GM19035 (cell line): ENCODE results near the gene HHATL.

Source experiments
- ATAC-seq: cut with Tn5 transposase; IDR thresholded peaks from one replicate; pipeline ENCODE4 v1.9.1; 2021; ENCODE audit not compliant: unreplicated experiment

Gene HHATL

DNA sequence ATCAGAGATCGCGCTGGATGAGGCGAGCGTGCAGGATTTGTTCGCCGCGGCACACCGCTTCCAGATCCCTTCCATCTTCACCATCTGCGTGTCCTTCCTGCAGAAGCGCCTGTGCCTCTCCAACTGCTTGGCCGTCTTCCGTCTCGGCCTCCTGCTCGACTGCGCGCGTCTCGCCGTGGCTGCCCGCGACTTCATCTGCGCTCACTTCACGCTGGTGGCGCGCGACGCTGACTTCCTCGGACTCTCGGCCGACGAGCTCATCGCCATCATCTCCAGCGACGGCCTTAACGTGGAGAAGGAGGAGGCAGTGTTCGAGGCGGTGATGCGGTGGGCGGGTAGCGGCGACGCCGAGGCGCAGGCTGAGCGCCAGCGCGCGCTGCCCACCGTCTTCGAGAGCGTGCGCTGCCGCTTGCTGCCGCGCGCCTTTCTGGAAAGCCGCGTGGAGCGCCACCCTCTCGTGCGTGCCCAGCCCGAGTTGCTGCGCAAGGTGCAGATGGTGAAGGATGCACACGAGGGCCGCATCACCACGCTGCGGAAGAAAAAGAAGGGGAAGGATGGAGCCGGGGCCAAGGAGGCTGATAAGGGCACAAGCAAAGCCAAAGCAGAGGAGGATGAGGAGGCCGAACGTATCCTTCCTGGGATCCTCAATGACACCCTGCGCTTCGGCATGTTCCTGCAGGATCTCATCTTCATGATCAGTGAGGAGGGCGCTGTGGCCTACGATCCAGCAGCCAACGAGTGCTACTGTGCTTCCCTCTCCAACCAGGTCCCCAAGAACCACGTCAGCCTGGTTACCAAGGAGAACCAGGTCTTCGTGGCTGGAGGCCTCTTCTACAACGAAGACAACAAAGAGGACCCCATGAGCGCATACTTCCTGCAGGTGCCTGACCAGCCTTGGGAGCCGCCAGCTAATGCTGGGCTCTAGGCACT, 16.4 kb downstream of the HHATL start:
- ATAC-seq = no peak

DNA sequence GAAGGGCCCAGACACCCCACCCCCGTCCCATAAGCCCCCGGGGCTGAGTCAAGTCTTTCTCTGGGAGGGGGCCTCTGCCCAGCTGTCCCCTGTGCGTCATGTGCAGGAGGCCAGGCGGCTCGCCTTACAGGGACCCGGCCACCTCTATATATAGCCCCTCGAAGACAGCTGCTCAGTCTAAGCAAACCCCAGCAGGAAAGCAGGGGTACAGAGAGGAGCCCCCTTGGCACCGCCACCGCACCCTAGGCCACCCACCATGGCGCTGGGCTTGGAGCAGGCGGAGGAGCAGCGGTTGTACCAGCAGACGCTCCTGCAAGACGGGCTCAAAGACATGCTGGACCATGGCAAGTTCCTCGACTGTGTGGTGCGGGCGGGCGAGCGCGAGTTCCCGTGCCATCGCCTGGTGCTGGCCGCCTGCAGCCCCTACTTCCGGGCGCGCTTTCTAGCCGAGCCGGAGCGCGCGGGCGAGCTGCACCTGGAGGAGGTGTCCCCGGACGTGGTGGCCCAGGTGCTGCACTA, 17.2 kb downstream of the HHATL start, which contains the start of gene KLHL40:
Gene KLHL40 (plus strand): TSS at position 175 of the 519 bp plus-strand sequence. CDS start 82 bp downstream, at position 257.
- ATAC-seq = no peak

DNA sequence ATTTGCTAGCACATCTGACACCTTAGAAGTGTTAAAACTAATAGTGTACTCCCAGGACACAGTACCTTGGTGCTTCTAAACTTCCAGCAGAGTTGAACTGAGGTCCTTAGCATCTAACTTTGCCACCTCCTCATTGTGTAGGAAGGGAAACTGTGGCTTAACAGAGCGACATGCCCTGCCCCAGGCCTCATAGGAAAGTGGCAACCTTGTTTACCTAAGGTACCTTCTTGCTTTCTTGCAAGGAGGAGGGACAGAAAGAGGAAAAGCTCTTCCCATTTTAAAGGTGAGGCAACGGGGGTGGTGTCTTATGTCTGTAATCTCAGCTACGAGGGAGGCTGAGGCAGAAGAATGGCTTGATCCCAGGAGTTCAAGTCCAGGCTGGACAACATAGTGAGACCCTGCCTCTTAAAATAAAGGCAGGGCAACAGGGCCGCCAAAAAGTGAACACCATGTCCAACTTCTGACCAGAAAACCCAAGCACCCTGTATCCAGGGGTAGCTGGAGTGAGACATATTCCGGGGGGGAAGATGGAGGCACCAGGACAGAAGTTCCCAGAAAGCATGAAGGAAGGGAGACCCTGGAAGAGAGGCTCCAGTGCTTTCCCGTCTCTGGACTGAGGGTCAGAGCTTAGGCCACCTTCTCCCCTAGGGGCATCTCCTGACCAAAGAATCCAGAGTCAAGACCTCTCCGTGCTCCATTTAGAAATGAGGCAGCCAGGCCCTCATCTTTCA, 17.8 kb downstream of the HHATL start:
- ATAC-seq = no peak

DNA sequence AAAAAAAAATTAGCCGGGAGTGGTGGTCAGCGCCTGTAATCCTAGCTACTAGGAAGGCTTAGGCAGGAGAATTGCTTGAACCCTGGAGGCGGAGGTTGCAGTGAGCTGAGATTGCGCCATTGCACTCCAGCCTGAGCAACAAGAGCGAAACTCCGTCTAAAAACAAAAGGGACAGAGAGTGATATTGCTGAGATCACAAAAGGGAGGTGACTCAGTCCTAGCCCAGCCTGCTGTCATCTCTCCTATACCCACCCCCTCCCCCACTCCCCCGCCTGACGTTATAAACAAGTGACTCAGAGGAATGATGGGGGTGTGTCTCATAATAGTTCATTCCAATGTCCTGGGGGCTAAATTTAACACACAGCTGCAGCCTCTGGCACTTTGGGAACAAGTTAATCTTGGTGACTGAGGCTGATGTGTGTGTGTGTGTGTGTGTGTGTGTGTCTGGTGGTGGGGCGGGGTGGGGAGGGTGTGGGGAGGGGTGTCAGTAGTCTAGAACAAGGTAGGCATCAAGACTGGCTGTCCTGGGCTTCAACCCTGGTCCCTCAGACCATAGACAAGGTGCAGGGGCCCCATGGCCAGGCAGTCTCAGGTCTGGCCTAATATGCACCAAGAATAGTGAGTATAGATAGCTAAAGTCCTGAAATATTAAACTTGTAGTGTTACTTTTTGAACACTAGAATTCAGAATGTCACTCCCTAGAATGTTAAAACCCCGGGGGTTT, 18.6 kb downstream of the HHATL start:
- no peak for ATAC-seq

- no peak for ATAC-seq
Observed at GRCh38 chr3:42682301-42683070, 20.1 kb downstream of the HHATL start.

- ATAC-seq = no peak
Observed at GRCh38 chr3:42681361-42682038, 21.1 kb downstream of the HHATL start.

- no peak for ATAC-seq
Observed at GRCh38 chr3:42680806-42681205, 21.8 kb downstream of the HHATL start.

- ATAC-seq = no peak
Observed at GRCh38 chr3:42680271-42680670, 22.3 kb downstream of the HHATL start.

DNA sequence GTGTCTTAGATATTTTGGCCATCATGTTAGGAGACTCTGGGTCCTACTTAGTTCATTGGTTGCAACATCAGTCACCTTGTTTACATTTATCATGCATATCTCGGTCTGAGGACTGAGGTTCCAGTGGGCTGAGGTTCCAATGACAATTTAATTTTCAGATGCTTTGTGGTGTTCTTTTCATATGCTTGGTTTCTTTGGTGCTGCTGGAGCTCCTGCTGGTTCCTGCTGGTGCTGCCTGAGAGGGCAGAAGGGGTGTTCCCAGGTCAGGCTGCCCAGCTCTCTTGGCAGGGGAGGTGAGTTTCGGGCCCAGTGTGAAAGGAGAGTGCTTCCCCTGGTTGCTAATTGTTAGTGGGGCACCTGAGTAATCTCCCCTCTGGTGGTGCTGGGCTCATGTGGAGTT, 24.2 kb downstream of the HHATL start:
- ATAC-seq = no peak

DNA sequence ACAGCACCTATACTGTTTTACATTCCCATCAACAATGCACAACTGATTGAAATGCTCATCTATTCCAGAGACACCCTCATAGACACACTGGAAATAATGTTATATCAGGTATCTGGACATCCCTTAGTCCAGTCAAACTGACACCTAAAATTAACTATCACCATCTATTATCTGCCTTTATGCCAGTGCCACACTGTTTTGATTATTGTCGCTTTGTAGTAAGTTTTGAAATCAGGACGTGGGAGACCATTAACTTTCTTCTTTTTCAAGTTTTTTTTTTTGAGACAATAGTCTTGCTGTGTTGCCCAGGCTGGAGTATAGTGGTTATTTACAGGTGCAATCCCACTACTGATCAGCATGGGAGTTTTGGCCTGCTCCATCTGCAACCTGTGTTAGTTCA, 26.7 kb downstream of the HHATL start:
- no peak for ATAC-seq

- no peak for ATAC-seq
Observed at GRCh38 chr3:42674146-42674545, 28.5 kb downstream of the HHATL start.

GRCh38 chr3:42673082-42673481, 29.5 kb downstream of the HHATL start:
- no peak for ATAC-seq

GRCh38 chr3:42672515-42672914, 30.1 kb downstream of the HHATL start:
- ATAC-seq = no peak

DNA sequence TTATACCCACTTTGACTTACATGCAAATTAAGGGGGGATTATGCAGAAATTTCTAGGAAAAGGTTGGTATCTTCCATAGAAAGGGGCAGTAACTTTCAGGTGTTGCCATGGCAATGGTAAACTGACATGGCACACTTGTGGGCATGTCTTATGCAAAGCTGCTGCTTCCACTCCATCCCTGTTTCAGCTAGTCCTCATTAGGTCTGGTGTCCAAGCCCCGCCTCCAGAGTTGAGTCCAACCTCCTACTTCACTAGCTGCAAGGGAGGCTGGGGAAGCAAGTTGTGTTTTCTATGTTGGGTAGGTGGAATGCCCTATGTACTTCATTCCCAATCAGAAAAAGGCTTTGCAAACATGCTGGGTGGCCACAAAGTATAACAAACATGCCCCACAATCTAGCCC, 31.9 kb downstream of the HHATL start:
- no peak for ATAC-seq

DNA sequence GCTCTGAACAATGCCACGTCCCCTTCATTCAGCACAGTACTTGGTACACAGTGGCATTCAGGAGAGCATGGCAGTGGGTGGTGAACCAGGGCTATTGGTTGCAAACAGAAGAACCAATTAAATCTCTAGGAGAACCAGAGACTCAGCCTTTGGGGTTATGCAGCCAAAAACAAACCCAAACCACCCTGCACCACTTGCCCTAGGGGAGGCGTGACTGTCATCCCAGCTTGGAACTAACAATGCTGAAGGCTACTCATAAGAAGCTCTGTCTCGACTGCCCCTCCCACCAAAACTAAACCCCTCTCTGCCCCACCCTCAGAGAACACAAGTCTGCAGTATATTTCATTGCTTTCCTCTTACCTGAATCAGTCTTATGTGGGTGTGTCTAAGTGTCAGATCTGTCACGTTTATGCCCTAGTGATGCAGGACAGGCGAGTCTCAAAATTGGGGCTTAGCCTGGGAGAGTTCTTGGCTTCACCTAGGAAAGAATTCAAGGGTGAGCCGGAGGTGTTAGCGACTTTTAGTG, 32.5 kb downstream of the HHATL start:
- ATAC-seq = no peak

DNA sequence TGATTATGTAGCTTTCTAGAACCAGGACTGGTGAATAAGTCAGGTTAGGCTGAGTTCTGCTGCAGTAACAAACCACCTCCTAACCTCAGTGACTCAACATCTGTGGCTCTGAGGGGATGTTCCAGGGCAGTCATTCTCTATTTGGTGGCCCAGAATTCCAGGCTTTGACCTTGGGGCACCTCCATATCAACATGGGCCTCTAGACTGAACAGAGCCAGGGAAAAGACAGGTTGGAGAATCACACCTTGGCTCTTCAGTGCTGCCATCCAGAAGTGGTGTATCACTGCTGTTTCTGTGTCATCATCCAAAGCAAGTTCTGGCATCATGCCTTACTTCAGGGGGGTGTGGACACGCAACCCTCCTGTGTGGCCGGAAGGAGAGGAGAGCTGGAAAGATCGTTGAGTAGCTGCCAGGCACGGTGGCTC, 33.8 kb downstream of the HHATL start:
- ATAC-seq = no peak

DNA sequence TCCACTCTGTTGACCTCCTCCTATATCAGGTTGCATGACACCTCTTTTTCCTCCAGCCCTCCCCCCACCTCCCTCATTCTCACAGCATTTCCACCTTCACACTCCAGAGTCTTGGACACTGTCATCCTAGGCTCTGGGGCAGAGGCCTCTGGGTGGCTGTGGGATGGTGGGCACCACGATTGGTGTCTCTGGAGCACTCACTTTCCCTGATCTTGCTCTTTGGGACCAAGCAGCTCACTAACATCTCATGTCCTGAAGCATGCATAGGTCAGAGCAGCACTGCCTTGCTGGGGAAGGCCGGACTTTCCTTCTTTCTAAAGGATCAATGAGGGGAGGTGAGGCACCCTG, 34.2 kb downstream of the HHATL start:
- ATAC-seq = no peak

GRCh38 chr3:42667523-42668412, 34.8 kb downstream of the HHATL start:
- no peak for ATAC-seq

GRCh38 chr3:42667096-42667522, 35.5 kb downstream of the HHATL start:
- ATAC-seq = no peak
